GM19099 (cell line): ENCODE measurements around the gene DTL.

ENCODE experiments used
- POLR2A ChIP-seq: IDR thresholded peaks from 3 replicates; pipeline ENCODE4 v1.6.1; 2011; ENCODE audit warnings: low read depth; ENCODE audit not compliant: insufficient read length; ENCODE audit errors: extremely low read depth

The DTL gene

DNA sequence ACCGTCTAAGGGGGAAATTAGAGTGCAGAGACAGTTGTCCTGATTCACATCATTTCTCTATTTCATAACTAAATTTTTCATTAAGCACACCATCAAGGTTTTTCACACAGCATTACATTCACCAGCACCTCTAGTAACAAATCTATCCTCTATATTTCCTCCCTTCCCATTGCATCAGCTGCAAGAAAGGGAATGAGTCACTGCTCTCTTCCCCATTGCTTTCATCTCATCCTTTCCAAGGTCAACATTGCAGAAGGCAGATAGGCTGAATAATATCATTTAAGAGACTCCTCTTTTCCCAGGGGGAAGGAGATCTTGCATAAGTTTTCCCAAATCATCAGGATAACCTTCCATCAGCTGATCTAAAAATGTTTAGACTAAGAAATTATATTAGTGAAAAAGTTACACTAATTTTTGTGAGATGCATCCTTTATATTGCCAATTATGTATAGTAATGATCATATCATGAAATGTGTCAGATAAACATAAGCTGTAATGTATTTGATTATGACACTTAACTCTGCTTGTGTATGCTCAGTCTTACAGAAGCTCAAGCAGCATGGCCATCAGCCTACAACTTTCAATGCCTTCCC, 4.5 kb upstream of the DTL start:
- no peak for TF ChIP-seq POLR2A

DNA sequence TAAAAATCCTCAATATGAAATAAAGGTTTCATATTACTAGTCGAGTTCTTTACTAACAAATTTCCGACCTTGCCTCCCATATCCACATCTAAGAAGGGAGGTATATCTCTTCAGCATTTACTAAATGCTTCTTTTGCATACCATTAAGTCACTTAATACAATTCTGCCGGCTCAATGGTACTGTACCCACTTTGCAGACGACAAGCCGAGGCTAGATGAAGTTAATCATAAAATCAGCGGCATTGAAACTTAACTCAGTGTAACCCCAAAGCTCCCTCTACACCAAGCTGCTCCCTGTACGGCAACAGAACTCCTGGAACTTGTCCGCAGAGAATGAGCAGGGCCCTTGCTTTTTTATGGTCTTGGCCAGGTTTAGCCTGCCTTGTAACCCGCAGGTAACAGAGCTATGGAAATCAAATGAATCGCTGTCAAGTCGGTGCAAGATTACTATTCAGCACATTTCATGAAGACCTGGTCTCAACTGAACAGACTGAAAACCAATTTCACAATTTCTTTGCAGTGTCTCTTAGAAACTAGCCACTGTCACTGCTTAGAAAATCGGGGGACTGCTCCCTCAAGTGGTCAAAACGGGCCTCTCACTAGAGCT, 929 bp upstream of the DTL start:
- no peak for TF ChIP-seq POLR2A

DNA sequence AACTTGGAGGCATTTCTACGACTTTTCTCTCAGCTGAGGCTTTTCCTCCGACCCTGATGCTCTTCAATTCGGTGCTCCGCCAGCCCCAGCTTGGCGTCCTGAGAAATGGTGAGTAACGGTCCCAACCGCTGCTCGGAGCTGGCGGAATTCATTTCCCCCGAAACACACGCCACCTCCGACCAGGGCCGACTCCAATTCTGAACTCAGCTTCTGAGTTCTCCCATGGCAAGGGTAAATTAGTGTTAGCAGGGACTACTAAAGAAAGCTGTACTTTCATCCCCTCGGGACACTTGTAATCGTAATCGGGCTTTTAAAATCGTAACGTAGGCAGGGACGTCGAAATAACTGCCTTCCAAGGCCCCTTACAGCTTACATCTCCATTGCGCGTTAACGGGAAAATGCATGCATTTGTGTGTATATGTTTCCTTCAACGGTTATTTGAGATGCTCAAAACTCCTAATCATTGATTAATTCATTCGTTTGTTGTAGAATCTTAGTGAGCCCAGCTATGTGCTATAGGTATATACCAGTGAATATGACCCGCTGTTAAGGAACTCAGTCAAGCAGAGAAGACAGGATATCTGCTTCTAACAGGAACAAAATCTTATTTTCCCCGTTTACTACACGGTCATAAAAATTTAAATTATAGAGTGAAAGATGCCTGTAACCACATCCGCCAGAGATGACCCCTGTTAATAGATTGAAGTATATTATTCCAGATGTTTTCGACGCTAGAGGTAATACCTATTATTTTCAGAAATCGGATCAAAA, 472 bp downstream of the DTL start:
- no peak for TF ChIP-seq POLR2A

DNA sequence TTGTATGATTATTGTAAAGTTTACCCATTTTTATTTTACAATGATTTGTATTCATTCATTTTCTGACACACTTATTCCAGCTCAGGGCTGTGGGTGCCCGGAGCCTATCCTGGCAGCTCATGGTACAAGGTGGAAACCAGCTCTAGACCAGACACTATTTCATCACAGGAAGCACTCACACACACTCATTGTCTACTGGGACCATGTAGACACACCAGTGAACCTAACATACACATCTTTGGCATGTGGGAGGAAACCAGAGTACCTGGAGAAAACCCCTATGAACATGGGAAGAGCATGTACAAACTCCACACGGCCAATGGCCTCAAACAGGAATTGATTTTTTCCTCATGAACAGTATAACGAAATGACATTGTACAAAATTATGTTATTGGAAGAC, 2.4 kb downstream of the DTL start:
- TF ChIP-seq POLR2A = no peak

DNA sequence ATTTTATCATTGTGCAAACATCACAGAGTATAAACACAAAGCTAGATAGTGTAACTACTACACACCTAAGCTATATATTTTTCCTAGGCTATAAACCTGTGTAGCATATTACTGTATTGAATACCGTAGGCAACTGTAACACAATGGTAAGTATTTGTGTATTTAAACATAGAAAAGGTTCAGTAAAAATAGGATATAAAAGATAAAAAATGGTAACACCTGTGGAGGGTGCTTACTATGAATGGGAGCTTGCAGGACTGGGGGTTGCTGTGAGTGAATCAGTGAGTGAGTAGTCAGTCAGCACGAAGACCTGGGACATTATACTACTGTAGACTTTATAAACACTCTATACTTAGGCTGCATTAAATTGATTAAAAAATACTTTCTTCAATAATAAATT, 4.1 kb downstream of the DTL start:
- TF ChIP-seq POLR2A = no peak

DNA sequence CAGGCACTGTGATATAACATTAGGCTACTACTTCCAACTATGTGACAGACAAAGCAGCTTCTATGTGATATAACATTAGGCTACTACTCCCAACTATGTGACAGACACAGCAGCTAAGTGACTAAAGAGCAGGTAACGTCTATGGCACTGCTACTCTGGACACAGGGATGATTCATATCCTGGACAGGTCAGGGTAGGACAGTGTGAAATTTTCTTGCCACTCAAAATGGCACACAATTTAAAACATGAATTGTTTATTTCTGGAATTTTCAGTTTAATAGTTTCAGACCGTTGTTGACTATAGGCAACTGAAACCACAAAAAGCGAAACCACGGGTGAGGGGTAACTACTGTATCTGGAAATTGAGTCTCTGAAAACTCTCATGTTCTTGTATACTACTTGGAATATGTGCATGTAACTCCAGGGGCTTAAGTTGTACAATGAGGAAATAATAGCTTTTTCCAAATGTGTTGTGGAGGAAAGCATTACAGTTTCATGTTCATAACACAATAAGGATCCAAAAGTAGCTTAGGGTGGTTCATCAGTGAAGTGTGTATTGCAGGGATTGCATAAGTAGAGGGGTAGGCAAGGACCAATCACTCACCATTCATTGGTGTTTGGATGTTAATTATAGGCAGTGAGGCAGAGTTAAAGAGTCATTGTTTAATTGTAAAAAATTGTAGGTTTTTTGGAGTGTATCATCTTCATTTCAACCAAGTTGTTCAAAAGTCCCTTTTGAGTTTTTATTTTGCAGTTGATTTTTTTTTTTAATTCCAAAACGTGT, 5.3 kb downstream of the DTL start:
- no peak for TF ChIP-seq POLR2A

DNA sequence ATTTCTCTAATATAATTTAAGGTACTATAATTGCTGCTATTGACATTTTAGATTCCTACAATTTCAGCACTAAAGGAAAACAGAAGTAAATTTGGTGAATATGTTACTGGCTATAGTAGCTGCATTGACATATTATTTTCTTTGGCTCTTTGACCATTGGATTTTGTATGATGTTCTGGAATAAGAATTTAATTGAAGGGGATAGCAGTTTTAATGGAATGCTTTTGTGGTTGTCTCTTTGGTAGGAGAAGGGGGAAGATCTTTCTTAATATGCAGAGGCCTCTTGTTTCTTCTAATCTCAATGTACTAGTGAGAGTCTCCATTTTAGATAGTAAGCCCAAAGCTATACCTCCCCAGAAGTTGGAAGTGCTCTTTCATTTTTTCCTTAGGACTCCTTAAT, 6.9 kb downstream of the DTL start:
- no peak for TF ChIP-seq POLR2A

DNA sequence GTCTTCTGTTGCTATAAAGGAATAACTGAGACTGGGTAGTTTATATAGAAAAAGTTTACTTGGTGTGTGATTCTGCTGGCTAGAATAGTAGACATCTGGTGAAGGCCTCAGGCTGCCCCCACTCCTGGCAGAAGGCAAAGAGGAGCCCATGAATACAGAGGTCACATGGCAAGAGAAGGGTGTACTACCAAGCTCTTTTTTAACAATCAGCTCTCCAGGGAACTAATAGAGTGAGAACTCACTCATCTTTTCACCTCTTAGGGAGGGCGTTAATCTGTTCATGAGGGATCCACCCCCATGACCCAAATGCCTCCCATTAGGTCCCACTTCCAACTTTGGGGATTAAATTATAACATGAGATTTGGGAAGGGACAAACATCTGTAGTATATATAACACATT, 9.3 kb downstream of the DTL start:
- TF ChIP-seq POLR2A = no peak

DNA sequence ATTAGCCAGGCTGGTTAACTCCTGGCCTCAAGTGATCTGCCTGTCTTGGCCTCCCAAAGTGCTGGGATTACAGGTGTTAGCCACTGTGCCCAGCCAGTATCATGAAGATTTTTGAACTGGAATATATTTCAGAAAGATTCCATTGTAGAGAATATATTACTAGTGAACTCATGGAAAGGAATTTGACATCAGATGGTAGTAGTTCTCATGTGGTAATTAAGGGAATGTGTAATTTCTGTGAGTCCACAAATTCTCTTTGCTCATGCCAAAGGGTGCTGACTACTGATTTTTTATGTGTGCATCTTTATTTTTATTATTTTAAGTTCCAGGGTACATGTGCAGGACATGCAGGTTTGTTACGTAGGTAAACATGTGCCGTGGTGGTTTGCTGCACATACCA, 10.4 kb downstream of the DTL start:
- no peak for TF ChIP-seq POLR2A

DNA sequence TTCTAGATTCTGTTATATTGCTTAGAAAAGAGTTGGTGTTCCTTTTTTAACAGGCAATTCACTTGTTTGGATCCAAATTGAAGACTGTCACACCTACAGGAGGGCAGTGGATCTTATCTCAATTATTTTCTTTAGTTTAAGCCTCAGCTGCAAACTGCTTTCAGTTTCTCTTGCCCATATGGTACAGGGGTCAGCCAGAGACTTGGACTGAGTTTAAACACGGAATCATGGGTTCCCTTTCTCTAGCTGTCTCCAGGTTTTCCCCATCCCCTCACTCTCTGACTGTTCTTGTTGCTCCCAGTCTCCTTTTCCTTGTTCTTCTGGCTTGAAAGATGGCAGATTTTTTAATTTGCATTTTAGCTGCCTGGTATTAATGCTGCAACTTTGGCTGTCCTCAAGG, 18.4 kb downstream of the DTL start:
- TF ChIP-seq POLR2A = no peak

DNA sequence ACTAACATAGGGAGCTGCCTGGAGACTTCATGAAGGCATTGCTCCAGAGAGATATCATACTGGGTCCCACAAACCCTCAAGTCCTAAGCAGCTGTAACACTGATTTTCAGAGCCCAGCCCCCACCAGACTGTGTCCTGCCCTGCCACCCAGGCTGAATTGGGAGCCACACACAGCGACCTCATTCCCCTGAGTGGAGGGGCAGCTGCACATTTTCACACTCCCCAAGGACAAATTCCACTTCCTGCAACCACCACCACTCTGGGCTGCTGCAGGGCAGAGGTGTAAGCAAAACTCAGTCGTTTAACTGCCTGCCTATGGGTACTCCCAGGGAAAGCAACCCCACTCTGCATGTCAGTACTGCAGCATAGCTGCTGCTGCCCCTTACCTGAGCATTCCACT, 19.8 kb downstream of the DTL start:
- TF ChIP-seq POLR2A = no peak

DNA sequence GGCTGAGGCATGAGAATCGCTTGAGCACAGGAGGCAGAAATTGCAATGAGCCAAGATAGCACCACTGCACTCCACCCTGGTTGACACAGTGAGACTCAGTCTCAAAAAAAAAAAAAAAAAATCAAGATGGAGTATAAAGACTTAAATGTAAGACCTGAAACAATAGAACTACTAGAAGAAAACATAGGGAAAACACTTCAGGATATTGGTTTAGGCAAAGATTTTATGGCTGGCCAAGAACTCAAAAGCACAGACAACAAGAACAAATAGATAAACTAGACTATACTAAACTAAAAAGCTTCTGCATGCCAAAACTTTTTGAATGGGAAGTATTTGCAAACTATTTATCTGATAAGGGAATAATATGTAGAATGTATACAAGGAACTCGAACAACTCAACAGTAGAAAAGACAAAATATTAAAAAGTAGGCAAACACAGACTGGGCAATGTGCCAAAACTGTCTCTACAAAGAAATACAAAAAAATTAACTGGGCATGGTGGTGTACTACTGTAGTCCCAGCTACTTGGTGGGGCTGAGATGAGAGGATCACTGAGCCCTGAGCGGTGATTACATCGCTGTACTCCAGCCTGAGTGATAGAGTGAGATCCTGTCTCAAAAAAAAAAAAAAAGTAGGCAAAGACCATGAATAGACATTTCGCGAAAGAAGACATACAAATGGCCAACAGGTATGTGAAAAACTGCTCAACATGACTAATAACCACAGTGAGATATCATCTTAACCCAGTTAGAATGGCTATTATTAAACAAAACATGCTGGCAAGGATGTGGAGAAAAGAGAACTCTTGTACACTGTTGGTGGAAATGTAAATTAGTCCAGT, 25.3 kb downstream of the DTL start:
- no peak for TF ChIP-seq POLR2A

DNA sequence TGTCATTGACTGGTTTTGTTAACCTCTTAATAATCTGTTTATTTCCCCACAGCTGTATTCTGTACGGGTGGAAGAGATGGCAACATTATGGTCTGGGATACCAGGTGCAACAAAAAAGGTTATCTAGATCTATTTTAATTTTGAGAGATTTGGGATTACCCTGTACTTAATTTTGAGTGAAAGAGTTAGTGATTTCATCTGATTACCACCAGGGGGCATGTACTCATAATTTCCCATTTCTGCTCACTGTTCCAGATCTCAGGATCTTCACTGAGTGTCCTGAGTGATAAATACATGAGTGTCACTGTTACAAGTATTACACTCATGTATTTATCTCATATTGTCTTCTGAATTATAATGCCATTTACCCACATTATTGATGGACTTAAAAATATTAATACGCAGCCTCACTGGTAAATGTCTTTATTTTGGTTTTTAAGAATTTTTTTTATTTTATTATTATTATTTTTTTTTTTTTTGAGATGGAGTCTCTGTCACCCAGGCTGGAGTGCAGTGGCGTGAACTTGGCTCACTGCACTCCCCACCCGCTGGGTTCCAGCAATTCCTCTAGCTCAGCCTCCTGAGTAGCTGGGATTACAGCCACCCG, 27.4 kb downstream of the DTL start:
- no peak for TF ChIP-seq POLR2A

DNA sequence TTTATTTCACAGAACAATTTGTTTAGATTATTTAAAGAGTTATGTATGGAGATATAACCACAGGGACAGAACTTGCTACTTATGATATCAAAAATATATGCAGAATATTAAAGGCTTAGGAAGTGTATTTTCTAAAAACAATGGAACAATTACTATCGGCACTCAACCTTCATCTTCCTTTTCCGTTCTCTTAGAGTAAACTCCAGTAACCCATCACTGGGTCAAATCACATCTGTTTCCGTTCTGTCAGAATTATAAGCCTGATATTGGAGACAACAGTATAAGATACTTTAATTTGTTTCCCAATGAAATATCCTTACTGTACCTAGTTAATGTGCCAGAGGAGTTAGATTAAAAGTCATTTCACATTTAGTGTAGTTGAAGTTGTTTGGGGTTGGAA, 32.2 kb downstream of the DTL start:
- TF ChIP-seq POLR2A = no peak

DNA sequence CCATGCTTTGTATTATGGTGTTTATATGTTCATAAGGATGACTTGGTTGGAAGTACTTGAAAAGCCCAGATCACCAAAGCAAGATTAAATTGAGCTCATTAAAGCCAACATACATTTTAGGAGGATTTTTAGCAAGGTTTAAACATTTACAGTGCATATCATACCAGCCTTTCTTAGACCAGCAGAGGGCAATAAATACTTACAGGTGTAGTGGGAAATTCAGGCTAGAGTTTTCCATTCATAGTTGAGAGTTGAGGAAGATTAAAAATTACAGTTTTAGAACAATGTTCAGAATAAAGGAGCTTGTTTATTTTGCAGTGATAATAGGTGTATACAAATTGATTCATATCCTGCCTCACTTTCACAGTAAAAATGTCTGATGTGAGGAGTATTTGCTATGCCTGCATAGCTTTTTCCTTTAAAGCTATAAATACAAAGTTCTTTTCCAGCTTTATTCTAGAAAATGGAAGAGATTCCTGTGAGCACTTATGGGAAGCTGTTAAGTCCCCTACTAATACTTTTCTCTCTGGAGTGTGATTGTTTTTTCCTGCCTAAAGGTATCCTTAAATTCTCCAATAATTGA, 35.3 kb downstream of the DTL start:
- TF ChIP-seq POLR2A = no peak

DNA sequence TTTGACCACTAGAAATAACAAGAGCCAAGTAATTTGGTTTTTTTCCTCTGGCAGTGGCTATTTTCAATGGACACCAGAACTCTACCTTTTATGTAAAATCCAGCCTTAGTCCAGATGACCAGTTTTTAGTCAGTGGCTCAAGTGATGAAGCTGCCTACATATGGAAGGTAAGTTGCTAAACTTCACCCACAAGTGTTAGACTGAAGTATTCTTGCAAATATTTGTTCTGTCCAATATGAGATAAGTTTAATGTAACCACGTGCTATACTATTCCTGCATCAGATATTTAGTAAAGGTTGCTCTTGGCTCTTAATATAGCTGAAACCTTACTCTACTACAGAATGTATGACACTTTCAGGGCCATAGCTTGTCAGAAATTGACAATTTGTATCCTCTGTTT, 36.5 kb downstream of the DTL start:
- no peak for TF ChIP-seq POLR2A
